HepG2 (cell line): ENCODE data around the gene BEAN1. TPM values are rescaled to one million over a fixed set of nuclear protein-coding genes. Genes with fewer than 3 reads are reported as not detected.

Source experiments
- AFF4 ChIP-seq: sonication (generic); formaldehyde crosslinking; IDR thresholded peaks from 2 replicates; pipeline ENCODE4 v1.4.0; 2020; ENCODE audit warnings: missing genetic modification reagents
- ATF7-NPFF ChIP-seq: sonication (generic); formaldehyde crosslinking; IDR thresholded peaks from 2 replicates; pipeline ENCODE4 v1.8.1; 2023; ENCODE audit warnings: mild to moderate bottlenecking, low read depth, missing genetic modification reagents, moderate library complexity
- GABPA ChIP-seq, 2 experiments: IDR thresholded peaks; 2 replicates each; pipeline ENCODE4 v1.6.1; 2011 to 2016; ENCODE audit warnings: low read depth in 2 of 2, low read length in 1 of 2, missing biosample characterization in 1 of 2, missing genetic modification characterization in 1 of 2
- HOXD1 ChIP-seq: sonication (generic); formaldehyde crosslinking; IDR thresholded peaks from 2 replicates; pipeline ENCODE4 v1.5.0; 2020; ENCODE audit warnings: missing genetic modification reagents
- PRDM15 ChIP-seq: sonication (generic); formaldehyde crosslinking; IDR thresholded peaks from 2 replicates; pipeline ENCODE4 v1.4.0; 2020; ENCODE audit warnings: missing genetic modification reagents
- SOX6 ChIP-seq, 2 experiments: fragments of 450-650 bp in 1 of 2; sonication (generic) in 1 of 2; formaldehyde crosslinking in 1 of 2; IDR thresholded peaks; 2 replicates each; pipeline versions ENCODE4 v1.4.0 to v1.6.1; 2017 to 2020; ENCODE audit warnings: antibody characterized with exemption in 1 of 2, mild to moderate bottlenecking in 1 of 2, missing genetic modification reagents in 1 of 2
- ZNF143 ChIP-seq: sonication (generic); formaldehyde crosslinking; IDR thresholded peaks from 2 replicates; pipeline ENCODE4 v1.4.0; 2020; ENCODE audit warnings: missing genetic modification reagents
- ZNF451 ChIP-seq: sonication (generic); formaldehyde crosslinking; IDR thresholded peaks from 2 replicates; pipeline ENCODE4 v1.5.0; 2020; ENCODE audit warnings: mild to moderate bottlenecking, missing genetic modification reagents
- ZNF512 ChIP-seq: sonication (generic); formaldehyde crosslinking; IDR thresholded peaks from 2 replicates; pipeline ENCODE4 v1.4.0; 2020; ENCODE audit warnings: mild to moderate bottlenecking, missing genetic modification reagents
- ZNF776 ChIP-seq: sonication (generic); formaldehyde crosslinking; IDR thresholded peaks from 2 replicates; pipeline ENCODE4 v1.4.0; 2020; ENCODE audit warnings: mild to moderate bottlenecking, missing genetic modification reagents
- ZNF792 ChIP-seq: IDR thresholded peaks from 2 replicates; pipeline ENCODE4 v1.6.1; 2016
- polyA plus RNA-seq, 8 experiments: library from polyadenylated mRNA; depleted of rRNA in 3 of 8; stranded (reverse) in 7 of 8; unstranded in 1 of 8; fragments of >200 nt; fragmentation: Illumina TruSeq in 4 of 8; extraction: Trizol in 4 of 8; gene quantifications; 2 replicates each; pipeline versions ENCODE4 v1.2.1 to v1.2.3, GENCODE V29; 2011 to 2016; ENCODE audit warnings: low read depth in 4 of 8, missing spikeins in 1 of 8, mixed read lengths in 1 of 8; ENCODE audit not compliant: insufficient read depth in 1 of 8
- total RNA-seq, 5 experiments: library from RNA; depleted of rRNA; stranded (reverse); fragments of >200 nt; fragmentation: Illumina TruSeq; extraction: Trizol; gene quantifications; 2 replicates each; pipeline ENCODE4 v1.2.3, GENCODE V29; 2016; ENCODE audit warnings: low read depth in 1 of 5

BEAN1 gene
- total and polyA plus RNA-seq, 2 of the 13 experiments (the other 11 are each of a cell fraction or from before 2014, with no cell fraction given): 0.53 to 1.4 TPM

- TF ChIP-seq AFF4 (no peak), ZNF143 (CRISPR knock-in tag) (no peak), SOX6 (IDR thresholded peaks at IDR 0.05) (no peak), SOX6 (CRISPR knock-in tag; IDR thresholded peaks at IDR 0.05) (peak; percentile 96), ATF7-NPFF (CRISPR knock-in tag) (no peak), HOXD1 (0 out of 2 replicates have a peak, but pooled peaks have one; percentile 31), ZNF512 (no peak), ZNF451 (no peak), ZNF792 (CRISPR knock-in tag) (no peak), PRDM15 (CRISPR knock-in tag) (no peak), GABPA (IDR thresholded peaks at IDR 0.05; ENCODE audit: low read depth, low read length) (no peak), GABPA (CRISPR knock-in tag; IDR thresholded peaks at IDR 0.05; ENCODE audit: low read depth) (no peak), ZNF776 (CRISPR knock-in tag) (no peak)
Measured at GRCh38 chr16:66513111-66513723, 86.1 kb downstream of the BEAN1 start (continued).
